NCI-H748 treated with DMSO at 0.1 percent for 48 hours (cell line): ENCODE results near the gene ZNF674.
"Not testable (repeated sequence)": the region's sequence is repeated elsewhere in the genome, so short reads cannot be mapped to it uniquely, and the experiment has no call there.

Source experiments
- DNase-seq: peaks from one replicate; lab custom pipeline; 2025; lab: John Stamatoyannopoulos, UW

ZNF674 gene

GRCh38 chrX:46569621-46570020 lies 24.4 kb upstream of the ZNF674 start:
- DNase-seq, result no peak

GRCh38 chrX:46567388-46567787 lies 22.2 kb upstream of the ZNF674 start:
- DNase-seq, result no peak

- DNase-seq, result no peak
Observed at GRCh38 chrX:46561824-46562657, 16.8 kb upstream of the ZNF674 start.

GRCh38 chrX:46559062-46559461 lies 13.8 kb upstream of the ZNF674 start:
- no peak for DNase-seq

GRCh38 chrX:46554942-46555341 lies 9.7 kb upstream of the ZNF674 start:
- no peak for DNase-seq

GRCh38 chrX:46553935-46554334 lies 8.7 kb upstream of the ZNF674 start:
- DNase-seq, result no peak

GRCh38 chrX:46551494-46552128 lies 6.4 kb upstream of the ZNF674 start:
- no peak for DNase-seq

- DNase-seq, result no peak
Observed at GRCh38 chrX:46549914-46550313, 4.7 kb upstream of the ZNF674 start.

GRCh38 chrX:46547857-46548256 lies 2.6 kb upstream of the ZNF674 start:
- no peak for DNase-seq

- not testable (repeated sequence) for DNase-seq
Observed at GRCh38 chrX:46544527-46544926, 694 bp downstream of the ZNF674 start.

- DNase-seq, result no peak
Observed at GRCh38 chrX:46543441-46543840, 1.8 kb downstream of the ZNF674 start.

GRCh38 chrX:46531442-46531841 lies 13.8 kb downstream of the ZNF674 start:
- no peak for DNase-seq

- DNase-seq, result not testable (repeated sequence)
Observed at GRCh38 chrX:46530404-46530908, 14.8 kb downstream of the ZNF674 start.

GRCh38 chrX:46529740-46530403 lies 15.3 kb downstream of the ZNF674 start:
- DNase-seq, result not testable (repeated sequence)

- not testable (repeated sequence) for DNase-seq
Observed at GRCh38 chrX:46528640-46529039, 16.6 kb downstream of the ZNF674 start.

- DNase-seq, result no peak
Observed at GRCh38 chrX:46506076-46506475, 39.1 kb downstream of the ZNF674 start.

- DNase-seq, result no peak
Observed at GRCh38 chrX:46502848-46503247, 42.4 kb downstream of the ZNF674 start.

GRCh38 chrX:46500054-46500453 lies 45.2 kb downstream of the ZNF674 start:
- no peak for DNase-seq

GRCh38 chrX:46488712-46489111 lies 56.5 kb downstream of the ZNF674 start:
- DNase-seq, result no peak

- no peak for DNase-seq
Observed at GRCh38 chrX:46485897-46486296, 59.3 kb downstream of the ZNF674 start.

GRCh38 chrX:46478634-46479033 lies 66.6 kb downstream of the ZNF674 start:
- DNase-seq, result not testable (repeated sequence)

- DNase-seq, result no peak
Observed at GRCh38 chrX:46477435-46477834, 67.8 kb downstream of the ZNF674 start.

GRCh38 chrX:46465203-46465602 lies 80.0 kb downstream of the ZNF674 start:
- DNase-seq, result no peak
